Activated effector memory CD4-positive, alpha-beta T cell treated with Interleukin-2 at 50 U/mL for 16 hours (primary cell): ENCODE results near the gene SMC3.
"Not testable (repeated sequence)": the region's sequence is repeated elsewhere in the genome, so short reads cannot be mapped to it uniquely, and the experiment has no call there.

ENCODE experiments used
- DNase-seq: peaks from one replicate; pipeline ENCODE4 v3.0.0-alpha.2; 2020

Gene SMC3

GRCh38 chr10:110625951-110626855 lies 58.7 kb downstream of the SMC3 start:
- no peak for DNase-seq

GRCh38 chr10:110628161-110628560 lies 60.7 kb downstream of the SMC3 start:
- no peak for DNase-seq

GRCh38 chr10:110629680-110630191 lies 62.2 kb downstream of the SMC3 start:
- no peak for DNase-seq

GRCh38 chr10:110631934-110632333 lies 64.4 kb downstream of the SMC3 start:
- DNase-seq: no peak

- DNase-seq: no peak
Observed at GRCh38 chr10:110632591-110633215, 65.2 kb downstream of the SMC3 start.

- DNase-seq: no peak
Observed at GRCh38 chr10:110634527-110635209, 67.2 kb downstream of the SMC3 start.

GRCh38 chr10:110636572-110636931 lies 69.1 kb downstream of the SMC3 start:
- DNase-seq: no peak

GRCh38 chr10:110636932-110637557 lies 69.5 kb downstream of the SMC3 start:
- DNase-seq: no peak

GRCh38 chr10:110637558-110638053 lies 70.1 kb downstream of the SMC3 start:
- no peak for DNase-seq

- no peak for DNase-seq
Observed at GRCh38 chr10:110638319-110638718, 70.8 kb downstream of the SMC3 start.

- DNase-seq: not testable (repeated sequence)
Observed at GRCh38 chr10:110639046-110639445, 71.6 kb downstream of the SMC3 start.

GRCh38 chr10:110639858-110640257 lies 72.4 kb downstream of the SMC3 start:
- DNase-seq: not testable (repeated sequence)

GRCh38 chr10:110641256-110641655 lies 73.8 kb downstream of the SMC3 start:
- no peak for DNase-seq

GRCh38 chr10:110642204-110643034 lies 74.9 kb downstream of the SMC3 start:
- no peak for DNase-seq

GRCh38 chr10:110643035-110643652 lies 75.6 kb downstream of the SMC3 start:
- no peak for DNase-seq

- no peak for DNase-seq
Observed at GRCh38 chr10:110643653-110644597, 76.4 kb downstream of the SMC3 start, which contains the start of gene RBM20. RBM20 (plus strand) TSS chr10:110644336; CDS start chr10:110644455, 119 bp downstream.

GRCh38 chr10:110644598-110645462 lies 77.3 kb downstream of the SMC3 start:
- no peak for DNase-seq

GRCh38 chr10:110646417-110647135 lies 79.1 kb downstream of the SMC3 start:
- DNase-seq: no peak

- DNase-seq: no peak
Observed at GRCh38 chr10:110647136-110647430, 79.6 kb downstream of the SMC3 start.
